ENCODE measurements around the gene PRKAR2A.

Gene PRKAR2A

DNA sequence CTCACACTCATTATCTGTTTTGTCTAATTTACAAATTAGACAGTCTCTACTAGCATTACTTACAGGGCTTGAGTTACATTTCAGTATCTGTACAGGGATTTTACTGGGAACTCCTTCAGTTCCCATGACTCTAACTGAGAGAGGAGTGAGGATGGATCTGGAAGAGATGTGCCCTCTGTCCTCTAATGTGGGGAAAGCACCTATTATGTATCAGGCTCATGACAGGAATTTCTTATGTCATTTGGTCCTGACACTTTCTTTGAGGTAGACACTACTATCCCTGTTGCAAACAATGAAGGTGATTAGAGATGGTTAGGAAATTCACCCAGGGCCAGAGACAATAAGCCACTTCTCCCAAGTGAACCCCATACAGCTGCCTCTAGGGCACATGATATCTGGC is 151.1 kb downstream of the PRKAR2A start (continued):
- TF ChIP-seq, protein P1, sequence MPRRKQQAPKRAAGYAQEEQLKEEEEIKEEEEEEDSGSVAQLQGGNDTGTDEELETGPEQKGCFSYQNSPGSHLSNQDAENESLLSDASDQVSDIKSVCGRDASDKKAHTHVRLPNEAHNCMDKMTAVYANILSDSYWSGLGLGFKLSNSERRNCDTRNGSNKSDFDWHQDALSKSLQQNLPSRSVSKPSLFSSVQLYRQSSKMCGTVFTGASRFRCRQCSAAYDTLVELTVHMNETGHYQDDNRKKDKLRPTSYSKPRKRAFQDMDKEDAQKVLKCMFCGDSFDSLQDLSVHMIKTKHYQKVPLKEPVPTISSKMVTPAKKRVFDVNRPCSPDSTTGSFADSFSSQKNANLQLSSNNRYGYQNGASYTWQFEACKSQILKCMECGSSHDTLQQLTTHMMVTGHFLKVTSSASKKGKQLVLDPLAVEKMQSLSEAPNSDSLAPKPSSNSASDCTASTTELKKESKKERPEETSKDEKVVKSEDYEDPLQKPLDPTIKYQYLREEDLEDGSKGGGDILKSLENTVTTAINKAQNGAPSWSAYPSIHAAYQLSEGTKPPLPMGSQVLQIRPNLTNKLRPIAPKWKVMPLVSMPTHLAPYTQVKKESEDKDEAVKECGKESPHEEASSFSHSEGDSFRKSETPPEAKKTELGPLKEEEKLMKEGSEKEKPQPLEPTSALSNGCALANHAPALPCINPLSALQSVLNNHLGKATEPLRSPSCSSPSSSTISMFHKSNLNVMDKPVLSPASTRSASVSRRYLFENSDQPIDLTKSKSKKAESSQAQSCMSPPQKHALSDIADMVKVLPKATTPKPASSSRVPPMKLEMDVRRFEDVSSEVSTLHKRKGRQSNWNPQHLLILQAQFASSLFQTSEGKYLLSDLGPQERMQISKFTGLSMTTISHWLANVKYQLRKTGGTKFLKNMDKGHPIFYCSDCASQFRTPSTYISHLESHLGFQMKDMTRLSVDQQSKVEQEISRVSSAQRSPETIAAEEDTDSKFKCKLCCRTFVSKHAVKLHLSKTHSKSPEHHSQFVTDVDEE (CRISPR knock-in tag; IDR thresholded peaks at IDR 0.05): no peak
- TF ChIP-seq SNAI2 (CRISPR knock-in tag; IDR thresholded peaks at IDR 0.05) (no peak), ZC3H10 (CRISPR knock-in tag; IDR thresholded peaks at IDR 0.05) (no peak), ARNTL (CRISPR knock-in tag; IDR thresholded peaks at IDR 0.05; ENCODE audit: borderline replicate concordance, low read depth) (no peak), ZNF70 (CRISPR knock-in tag; IDR thresholded peaks at IDR 0.05) (no peak), PPARA (CRISPR knock-in tag; IDR thresholded peaks at IDR 0.05; ENCODE audit: borderline replicate concordance) (no peak)
- TF ChIP-seq, protein P2, sequence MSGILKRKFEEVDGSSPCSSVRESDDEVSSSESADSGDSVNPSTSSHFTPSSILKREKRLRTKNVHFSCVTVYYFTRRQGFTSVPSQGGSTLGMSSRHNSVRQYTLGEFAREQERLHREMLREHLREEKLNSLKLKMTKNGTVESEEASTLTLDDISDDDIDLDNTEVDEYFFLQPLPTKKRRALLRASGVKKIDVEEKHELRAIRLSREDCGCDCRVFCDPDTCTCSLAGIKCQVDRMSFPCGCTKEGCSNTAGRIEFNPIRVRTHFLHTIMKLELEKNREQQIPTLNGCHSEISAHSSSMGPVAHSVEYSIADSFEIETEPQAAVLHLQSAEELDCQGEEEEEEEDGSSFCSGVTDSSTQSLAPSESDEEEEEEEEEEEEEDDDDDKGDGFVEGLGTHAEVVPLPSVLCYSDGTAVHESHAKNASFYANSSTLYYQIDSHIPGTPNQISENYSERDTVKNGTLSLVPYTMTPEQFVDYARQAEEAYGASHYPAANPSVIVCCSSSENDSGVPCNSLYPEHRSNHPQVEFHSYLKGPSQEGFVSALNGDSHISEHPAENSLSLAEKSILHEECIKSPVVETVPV (CRISPR knock-in tag; IDR thresholded peaks at IDR 0.05): no peak

Measured in SK-N-SH treated with all-trans-retinoic acid at 6 μM for 48 hours (cell line).